Breast epithelium (tissue), 4 donors: ENCODE results near the gene SLC30A1. TPM values are rescaled to one million over a fixed set of nuclear protein-coding genes. Genes with fewer than 3 reads are reported as not detected.
"Not testable (repeated sequence)": the region's sequence is repeated elsewhere in the genome, so short reads cannot be mapped to it uniquely, and the experiment has no call there.

Source experiments
- DNase-seq, 2 donors: peaks; one replicate each; pipeline ENCODE4 v3.0.0-alpha.2; 2019; ENCODE audit warnings: low spot score in 2 of 2
- H3K27ac ChIP-seq, 2 donors: fragments of 200-600 bp; sonication (generic) in 1 of 2; one replicate each; pipeline ENCODE4 v1.5.1; 2016 to 2019; ENCODE audit warnings: mild to moderate bottlenecking in 1 of 2
- H3K27me3 ChIP-seq, 2 donors: fragments of 200-600 bp; sonication (generic) in 1 of 2; one replicate each; pipeline versions ENCODE4 v1.5.1 to v1.6.0; 2017 to 2019; ENCODE audit warnings: control low read depth in 1 of 2, mild to moderate bottlenecking in 1 of 2
- H3K36me3 ChIP-seq: fragments of 200-600 bp; one replicate; pipeline ENCODE4 v1.5.1; 2019
- H3K4me1 ChIP-seq, 2 donors: fragments of 200-600 bp; sonication (generic); one replicate each; pipeline ENCODE4 v1.5.1; 2016 to 2019; ENCODE audit warnings: control low read depth in 1 of 2
- H3K4me3 ChIP-seq, 3 donors: fragments of 200-600 bp; sonication (generic); 1 replicate in 2 of 3; 2 replicates in 1 of 3; pipeline ENCODE4 v1.5.1; 2016 to 2019; ENCODE audit warnings: mild to moderate bottlenecking in 3 of 3, moderate library complexity in 2 of 3
- H3K9me3 ChIP-seq, 2 donors: fragments of 200-600 bp; sonication (generic) in 1 of 2; one replicate each; pipeline ENCODE4 v1.5.1; 2016 to 2019; ENCODE audit warnings: control low read depth in 1 of 2
- POLR2A ChIP-seq: fragments of 450-650 bp; IDR thresholded peaks from one replicate; pipeline ENCODE4 v1.6.1; 2016; ENCODE audit warnings: antibody characterized with exemption, mild to moderate bottlenecking, moderate library complexity
- POLR2AphosphoS5 ChIP-seq, 3 donors: sonication (generic); formaldehyde crosslinking; IDR thresholded peaks; one replicate each; pipeline ENCODE4 v1.6.1; 2017; ENCODE audit warnings: antibody characterized with exemption in 3 of 3
- intact Hi-C: fragments of 100-400 bp; cut with DNase I; formaldehyde crosslinking; loops from one replicate; pipeline ENCODE4 v1.15.1; 2023; ENCODE audit warnings: low total_unique reads
- total RNA-seq, 3 donors: library from RNA; depleted of rRNA; stranded (reverse); fragments of >200 nt; gene quantifications; one replicate each; pipeline ENCODE4 v1.1.0, GENCODE V29; 2016
- TF ChIP-seq, protein P1 (sequence below), 3 donors: fragments of 450-650 bp; IDR thresholded peaks; one replicate each; pipeline ENCODE4 v1.5.1; 2016 to 2017; ENCODE audit warnings: antibody characterized with exemption in 3 of 3, mild to moderate bottlenecking in 3 of 3, moderate library complexity in 3 of 3

The SLC30A1 gene
- total RNA-seq, 3 donors from 2014 or later = 16.1 to 21.2 (median 16.3) TPM

DNA sequence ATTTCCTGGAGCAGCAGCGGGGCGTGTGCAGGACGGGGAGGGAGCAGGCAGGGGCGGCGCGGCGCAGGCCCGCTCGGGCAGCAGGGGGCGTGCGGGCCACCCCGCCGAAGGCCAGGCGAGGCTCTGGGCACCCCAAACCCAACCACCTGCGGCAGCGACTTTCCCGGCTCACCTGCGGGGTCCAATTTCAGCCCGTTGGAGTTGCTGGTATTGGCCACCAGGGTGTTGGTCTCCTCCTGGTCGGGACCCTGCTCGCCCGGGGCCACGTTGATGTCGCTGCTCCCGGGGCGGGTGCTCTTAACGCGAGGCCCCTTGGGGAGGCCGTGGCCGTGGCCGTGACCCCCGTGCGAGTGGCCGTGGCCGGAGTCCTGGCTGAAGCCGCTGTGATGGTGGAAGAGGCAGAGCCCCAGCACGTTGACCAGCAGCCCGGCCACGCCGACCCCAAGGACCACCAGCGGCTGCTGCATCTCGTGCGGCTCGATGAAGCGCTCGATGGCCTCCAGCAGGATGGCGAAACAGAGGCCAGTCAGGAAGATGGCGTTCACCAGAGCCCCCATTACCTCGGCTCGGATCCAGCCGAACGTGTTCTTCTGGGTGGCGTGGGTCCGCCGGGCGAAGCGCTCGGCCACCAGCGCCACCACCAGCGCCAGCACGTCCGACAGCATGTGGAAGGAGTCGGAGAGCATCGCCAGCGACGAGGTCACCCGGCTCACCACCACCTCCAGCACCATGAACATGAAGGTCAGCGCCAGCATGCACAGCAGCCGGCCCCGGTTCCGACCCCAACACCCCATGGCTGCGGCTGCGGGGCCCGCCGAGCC is 932 bp downstream of the SLC30A1 start:
- Histone ChIP-seq H3K4me1 (no peaks in the 10 kb centered on the region), H3K27me3 (no peaks in the 10 kb centered on the region), H3K4me3 (peak overlapping the region; percentile 91 to 93 (median 92)), H3K9me3 (no peaks in the 10 kb centered on the region), H3K36me3 (no peaks in the 10 kb centered on the region), H3K27ac (peak overlapping the region; percentile 87 to 97)
- DNase-seq = peak; percentile 46 to 64
- TF ChIP-seq POLR2A = no peak
- TF ChIP-seq, protein P1, sequence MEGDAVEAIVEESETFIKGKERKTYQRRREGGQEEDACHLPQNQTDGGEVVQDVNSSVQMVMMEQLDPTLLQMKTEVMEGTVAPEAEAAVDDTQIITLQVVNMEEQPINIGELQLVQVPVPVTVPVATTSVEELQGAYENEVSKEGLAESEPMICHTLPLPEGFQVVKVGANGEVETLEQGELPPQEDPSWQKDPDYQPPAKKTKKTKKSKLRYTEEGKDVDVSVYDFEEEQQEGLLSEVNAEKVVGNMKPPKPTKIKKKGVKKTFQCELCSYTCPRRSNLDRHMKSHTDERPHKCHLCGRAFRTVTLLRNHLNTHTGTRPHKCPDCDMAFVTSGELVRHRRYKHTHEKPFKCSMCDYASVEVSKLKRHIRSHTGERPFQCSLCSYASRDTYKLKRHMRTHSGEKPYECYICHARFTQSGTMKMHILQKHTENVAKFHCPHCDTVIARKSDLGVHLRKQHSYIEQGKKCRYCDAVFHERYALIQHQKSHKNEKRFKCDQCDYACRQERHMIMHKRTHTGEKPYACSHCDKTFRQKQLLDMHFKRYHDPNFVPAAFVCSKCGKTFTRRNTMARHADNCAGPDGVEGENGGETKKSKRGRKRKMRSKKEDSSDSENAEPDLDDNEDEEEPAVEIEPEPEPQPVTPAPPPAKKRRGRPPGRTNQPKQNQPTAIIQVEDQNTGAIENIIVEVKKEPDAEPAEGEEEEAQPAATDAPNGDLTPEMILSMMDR (IDR thresholded peaks at IDR 0.05) = peak; percentile 48 to 73 (median 69)
- peak in 2 of 3 donors; percentile 6 to 56 for TF ChIP-seq POLR2AphosphoS5 (IDR thresholded peaks at IDR 0.05)
- intact Hi-C loops = loop anchor here (10.0 kb wide), 1 partner anchor 77 kb away; no protein-coding TSS in a partner anchor

DNA sequence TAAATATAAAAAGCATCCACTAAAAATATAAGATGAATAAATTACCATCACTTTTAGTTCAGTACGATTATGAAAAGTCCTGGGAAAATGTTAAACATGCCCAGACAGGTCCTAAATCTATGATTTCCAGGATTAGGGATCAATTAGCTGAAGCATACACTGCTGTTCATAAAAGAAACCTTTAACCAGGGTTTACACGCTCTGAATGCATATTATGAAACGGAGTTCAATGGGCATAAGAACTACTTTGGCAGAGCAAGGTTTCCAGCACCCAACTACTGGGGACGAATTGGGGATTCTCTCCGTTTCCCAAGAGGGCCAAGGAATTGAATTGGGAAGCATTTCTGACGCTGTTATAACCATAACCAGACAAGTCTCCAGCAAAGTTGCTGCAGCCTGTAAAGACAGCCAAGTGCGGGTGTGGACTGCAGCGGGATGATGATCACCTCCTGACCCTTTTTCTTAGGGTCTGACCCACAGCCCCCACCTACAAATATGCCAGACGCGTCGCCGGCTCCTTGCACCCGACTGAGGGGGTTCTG is 1.6 kb downstream of the SLC30A1 start:
- H3K27ac ChIP-seq = peak overlapping the region; percentile 87 to 97

DNA sequence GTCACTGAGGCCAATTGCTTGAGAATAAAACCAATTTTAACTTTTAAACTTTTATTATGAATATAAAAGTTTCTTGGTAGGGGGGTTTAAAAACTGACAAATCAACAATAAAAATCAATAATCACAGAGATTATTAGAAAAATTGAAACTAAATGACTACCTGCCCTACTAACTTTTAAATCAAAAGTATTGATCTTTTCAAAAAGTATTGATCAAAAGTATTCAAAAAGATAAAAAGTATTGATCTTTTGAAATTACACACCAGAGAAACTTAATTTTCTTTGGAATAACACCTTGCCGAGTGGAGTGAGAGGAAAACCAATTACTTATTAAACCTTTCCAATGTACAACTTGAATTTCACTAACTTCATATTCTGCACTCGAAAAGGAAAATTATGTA is 2.2 kb downstream of the SLC30A1 start:
- Histone ChIP-seq H3K27me3 (no peaks in the 10 kb centered on the region), H3K9me3 (no peaks in the 10 kb centered on the region), H3K4me3 (peak overlapping the region; percentile 91 to 93 (median 92)), H3K4me1 (no peaks in the 10 kb centered on the region), H3K36me3 (no peaks in the 10 kb centered on the region), H3K27ac (no peak overlapping the region)
- no peak for TF ChIP-seq POLR2AphosphoS5 (IDR thresholded peaks at IDR 0.05)
- TF ChIP-seq, protein P1 (IDR thresholded peaks at IDR 0.05) = no peak
- TF ChIP-seq POLR2A = no peak
- DNase-seq = no peak
- intact Hi-C loops = loop anchor here (10.0 kb wide), 1 partner anchor 78 kb away; no protein-coding TSS in a partner anchor

More for the DNA sequence above, 1.6 kb downstream of the SLC30A1 start:
- no peak for DNase-seq
- Histone ChIP-seq H3K4me3 (peak overlapping the region; percentile 91 to 93 (median 92)), H3K36me3 (no peaks in the 10 kb centered on the region), H3K9me3 (no peaks in the 10 kb centered on the region), H3K4me1 (no peaks in the 10 kb centered on the region), H3K27me3 (no peaks in the 10 kb centered on the region)
- intact Hi-C loops = loop anchor here (10.0 kb wide), 1 partner anchor 77 kb away; no protein-coding TSS in a partner anchor
- TF ChIP-seq POLR2A (no peak), POLR2AphosphoS5 (IDR thresholded peaks at IDR 0.05) (no peak)
- TF ChIP-seq, protein P1 (IDR thresholded peaks at IDR 0.05) = no peak

DNA sequence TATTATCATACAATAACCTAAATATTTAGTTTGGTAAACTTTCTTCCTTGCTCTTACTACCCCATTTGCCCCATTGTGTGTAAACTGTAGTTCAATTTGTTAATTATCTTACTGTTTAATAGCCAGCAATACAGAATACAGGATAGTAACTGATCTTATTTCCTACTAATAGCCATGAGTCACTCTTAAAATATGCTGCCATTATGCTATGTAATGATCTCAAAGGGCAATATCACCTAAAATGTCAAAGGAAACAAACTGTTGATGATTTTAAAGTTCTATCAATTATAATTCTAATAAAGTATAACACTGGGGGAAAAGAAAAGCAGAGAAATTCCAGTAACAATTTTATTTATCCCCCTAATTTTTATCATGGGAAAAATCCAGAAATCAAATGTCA is 4.3 kb downstream of the SLC30A1 start:
- TF ChIP-seq, protein P1 (IDR thresholded peaks at IDR 0.05) = no peak
- TF ChIP-seq POLR2AphosphoS5 (IDR thresholded peaks at IDR 0.05) = no peak
- TF ChIP-seq POLR2A = no peak

DNA sequence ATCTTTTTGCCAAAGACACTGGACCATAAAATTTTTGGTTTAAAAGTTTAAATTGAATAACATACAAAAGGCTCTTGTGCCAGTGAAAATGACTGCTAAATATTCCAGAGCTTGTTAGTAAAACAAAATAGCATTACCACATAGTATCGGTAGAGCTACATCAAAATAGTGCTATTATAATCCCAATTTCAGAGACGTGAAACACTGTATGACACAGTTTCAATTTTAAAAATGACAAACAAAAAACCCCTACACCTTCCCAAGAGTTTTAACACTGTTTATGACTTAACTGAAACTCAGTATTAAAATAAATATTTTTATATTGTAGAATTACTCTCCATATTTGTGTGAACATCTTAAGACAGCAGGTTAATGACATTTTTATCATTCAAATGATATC is 7.0 kb downstream of the SLC30A1 start:
- no peaks in the 10 kb centered on the region for H3K36me3 ChIP-seq
- TF ChIP-seq POLR2AphosphoS5 (IDR thresholded peaks at IDR 0.05) (no peak), POLR2A (no peak)
- TF ChIP-seq, protein P1 (IDR thresholded peaks at IDR 0.05) = no peak
- H3K27ac ChIP-seq = no peak overlapping the region
- intact Hi-C loops = loop anchor here (10.0 kb wide), 1 partner anchor 83 kb away; no protein-coding TSS in a partner anchor
- H3K4me1 ChIP-seq = no peaks in the 10 kb centered on the region
- H3K4me3 ChIP-seq = no peak overlapping the region
- H3K27me3 ChIP-seq = no peaks in the 10 kb centered on the region
- no peaks in the 10 kb centered on the region for H3K9me3 ChIP-seq
- DNase-seq = no peak

More for the DNA sequence above, 4.3 kb downstream of the SLC30A1 start:
- intact Hi-C loops = loop anchor here (10.0 kb wide), 1 partner anchor 80 kb away; no protein-coding TSS in a partner anchor
- H3K36me3 ChIP-seq = no peaks in the 10 kb centered on the region
- DNase-seq = no peak
- no peaks in the 10 kb centered on the region for H3K4me1 ChIP-seq
- no peaks in the 10 kb centered on the region for H3K9me3 ChIP-seq
- no peak overlapping the region for H3K4me3 ChIP-seq
- no peak overlapping the region for H3K27ac ChIP-seq
- H3K27me3 ChIP-seq = no peaks in the 10 kb centered on the region

DNA sequence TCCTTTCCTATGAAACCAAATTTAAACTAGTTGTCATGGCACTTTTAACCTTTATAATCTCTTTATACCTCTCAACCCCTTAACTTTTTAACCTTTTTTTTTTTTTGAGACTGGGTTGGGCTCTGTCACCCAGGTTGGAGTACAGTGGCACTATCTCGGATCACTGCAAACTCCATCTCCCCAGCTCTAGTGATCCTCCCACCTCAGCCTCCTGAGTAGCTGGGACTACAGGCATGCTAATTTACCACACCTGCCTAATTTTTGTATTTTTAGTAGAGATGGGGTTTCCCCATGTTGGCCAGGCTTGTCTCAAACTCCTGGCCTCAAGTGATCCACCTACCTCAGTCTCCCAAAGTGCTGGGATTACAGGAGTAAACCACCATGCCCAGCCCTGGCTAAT is 8.6 kb downstream of the SLC30A1 start:
- intact Hi-C loops = loop anchor here (10.0 kb wide), 1 partner anchor 84 kb away; no protein-coding TSS in a partner anchor
- not testable (repeated sequence) for DNase-seq, H3K4me1 ChIP-seq, H3K27me3 ChIP-seq, H3K36me3 ChIP-seq, H3K9me3 ChIP-seq, H3K4me3 ChIP-seq, H3K27ac ChIP-seq
